Jurkat, Clone E6-1 (cell line): Measurements from ENCODE around the gene FREM1.

ENCODE experiments used
- DNase-seq: peaks from one replicate; pipeline ENCODE4 v3.0.0-alpha.2; 2011; ENCODE audit warnings: low read depth, low spot score
- H3K4me3 ChIP-seq: 2 replicates; pipeline ENCODE4 v1.5.1; 2011; ENCODE audit warnings: mild to moderate bottlenecking, low read length, control low read depth, moderate library complexity

The FREM1 gene

GRCh38 chr9:14731294-14731981 is 178.8 kb downstream of the FREM1 start:
- DNase-seq = no peak
- no peak overlapping the region for H3K4me3 ChIP-seq

DNA sequence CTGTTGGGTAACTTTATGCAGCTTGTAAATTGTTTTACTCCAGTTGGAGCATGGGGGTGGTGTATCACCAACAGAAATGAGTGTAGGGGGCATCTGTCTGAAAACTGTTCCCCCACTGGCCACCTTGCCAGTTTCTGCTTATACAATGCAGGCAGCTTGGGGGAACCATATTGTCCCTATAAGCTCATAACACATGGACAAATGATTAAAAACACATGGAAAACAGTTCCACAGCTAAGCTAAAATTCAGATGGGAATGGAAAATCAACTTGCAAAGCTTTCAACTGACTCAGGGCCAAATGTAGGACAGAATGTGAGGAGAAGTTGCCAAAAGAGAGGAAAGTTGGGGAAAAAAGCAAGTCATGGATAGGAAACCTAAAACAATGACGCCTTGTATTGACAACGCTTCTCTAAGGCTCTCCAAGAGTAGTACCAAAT is 179.7 kb downstream of the FREM1 start:
- no peak overlapping the region for H3K4me3 ChIP-seq
- no peak for DNase-seq

DNA sequence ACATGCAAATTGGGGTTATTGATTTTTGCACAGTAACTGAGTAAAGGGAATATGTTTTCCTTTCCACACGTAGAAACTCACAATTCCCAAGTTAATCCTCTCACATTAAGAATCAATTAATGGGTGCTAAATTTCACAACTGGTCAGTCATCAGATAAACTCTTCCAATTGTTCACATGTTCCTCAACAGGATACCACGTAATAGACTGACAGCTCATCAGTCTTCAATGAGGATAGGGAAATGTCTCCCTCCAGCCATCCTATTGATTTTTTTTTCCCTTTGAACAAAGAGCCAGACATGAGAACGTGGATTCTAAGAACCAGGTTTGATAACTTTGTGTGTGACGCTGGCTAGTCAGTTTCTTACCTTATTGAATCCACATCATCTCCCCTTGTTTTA is 186.9 kb downstream of the FREM1 start:
- no peak overlapping the region for H3K4me3 ChIP-seq
- no peak for DNase-seq

- no peak within 1 kb of the TSS for H3K4me3 ChIP-seq
- DNase-seq = no peak
Measured at GRCh38 chr9:14722391-14723035, 187.7 kb downstream of the FREM1 start, which contains the start of gene CER1. TSS of gene CER1 (minus strand) at chr9:14722733. CDS start at chr9:14722672, 61 bp downstream.

GRCh38 chr9:14719231-14719923 is 190.9 kb downstream of the FREM1 start:
- DNase-seq = no peak
- no peak overlapping the region for H3K4me3 ChIP-seq

GRCh38 chr9:14715102-14715501 is 195.1 kb downstream of the FREM1 start:
- H3K4me3 ChIP-seq = no peak overlapping the region
- DNase-seq = no peak

DNA sequence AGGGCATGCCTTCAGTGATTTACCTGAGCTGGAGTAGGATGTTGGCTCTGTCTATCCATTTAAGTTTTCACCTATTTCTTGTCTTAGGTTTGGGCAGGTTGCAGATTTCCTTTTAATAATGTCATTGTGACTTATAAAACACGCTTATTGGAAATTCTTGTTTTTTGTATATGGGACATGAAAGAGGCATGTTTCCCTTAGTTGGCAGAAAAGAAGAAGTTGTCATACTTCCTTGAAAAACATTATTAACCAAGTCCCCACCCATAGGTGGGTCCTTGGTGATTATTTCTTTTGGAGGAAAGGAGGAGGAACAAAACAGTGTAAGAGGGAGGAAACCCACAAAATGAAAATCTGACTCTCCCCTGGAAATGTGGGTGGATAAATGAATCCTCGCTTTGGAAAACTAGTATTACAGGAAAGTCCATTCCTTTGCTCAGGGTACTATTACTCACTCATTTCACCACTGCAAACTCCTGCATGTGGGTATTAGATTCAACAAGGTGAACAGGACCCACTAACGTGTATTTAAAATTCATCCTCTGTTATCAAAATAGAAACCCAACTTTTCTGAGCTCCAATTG is 197.0 kb downstream of the FREM1 start:
- no peak for DNase-seq
- H3K4me3 ChIP-seq = no peak overlapping the region

DNA sequence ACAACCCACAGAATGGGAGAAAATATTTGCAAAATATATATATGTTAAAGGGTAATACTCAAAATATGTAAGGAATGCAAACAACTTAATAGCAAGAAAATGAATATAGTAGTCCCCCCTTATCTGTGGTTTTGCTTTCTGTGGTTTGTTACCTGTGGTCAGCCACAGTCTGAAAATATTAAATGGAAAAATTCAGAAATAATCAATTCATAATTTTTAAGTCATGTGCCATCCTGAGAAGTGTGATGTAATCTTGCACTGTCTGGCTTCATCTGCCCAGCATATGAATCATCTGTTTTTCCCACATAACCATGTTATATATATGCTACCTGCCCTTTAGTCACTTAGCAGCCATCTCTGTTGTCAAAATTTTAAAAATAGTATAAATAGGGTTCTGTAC is 199.4 kb downstream of the FREM1 start:
- no peak overlapping the region for H3K4me3 ChIP-seq
- DNase-seq = no peak

- no peak overlapping the region for H3K4me3 ChIP-seq
- no peak for DNase-seq
Measured at GRCh38 chr9:14706530-14707140, 203.6 kb downstream of the FREM1 start.

GRCh38 chr9:14705079-14705478 is 205.1 kb downstream of the FREM1 start:
- DNase-seq = no peak
- no peak overlapping the region for H3K4me3 ChIP-seq

GRCh38 chr9:14704281-14704680 is 205.9 kb downstream of the FREM1 start:
- H3K4me3 ChIP-seq = no peak overlapping the region
- no peak for DNase-seq

GRCh38 chr9:14702200-14702720 is 208.0 kb downstream of the FREM1 start:
- H3K4me3 ChIP-seq = no peak overlapping the region
- DNase-seq = no peak

DNA sequence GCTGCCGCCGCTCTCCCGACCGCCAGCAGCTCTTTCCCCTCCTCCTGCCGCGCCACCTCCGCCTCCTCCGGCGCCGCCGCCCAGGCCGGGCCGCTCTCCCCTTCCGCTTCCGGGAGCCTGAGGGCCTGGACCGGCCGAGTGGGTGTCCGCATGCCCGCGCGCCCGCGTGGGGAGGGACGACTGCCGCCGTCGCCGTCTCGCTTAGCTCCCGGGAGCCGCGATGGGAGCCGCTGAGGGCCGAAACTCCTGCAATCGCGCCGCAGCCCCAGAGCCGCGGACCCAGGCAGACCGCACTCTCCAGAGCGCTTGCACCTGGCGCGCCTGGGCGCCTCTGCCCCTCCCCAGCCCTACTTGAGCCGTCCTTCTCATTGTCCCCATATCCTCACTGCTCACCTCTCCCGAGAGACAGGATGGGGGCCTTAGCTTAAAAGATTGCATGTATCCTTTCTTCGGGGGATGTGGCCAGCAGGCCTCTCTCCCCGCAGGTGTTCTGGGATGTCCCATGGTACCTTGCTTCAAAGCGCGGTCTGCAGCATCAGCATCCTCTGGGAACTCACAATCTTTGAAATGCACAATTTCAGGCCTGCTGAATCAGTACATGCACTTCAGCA is 216.9 kb downstream of the FREM1 start, which contains the start of gene ZDHHC21:
TSS of gene ZDHHC21 (minus strand) at position 182 of the 611 bp plus-strand sequence. CDS start 19,092 bp downstream, outside the sequence.
- DNase-seq = peak; percentile 18
- H3K4me3 ChIP-seq = peak within 1 kb of the TSS; percentile 60

DNA sequence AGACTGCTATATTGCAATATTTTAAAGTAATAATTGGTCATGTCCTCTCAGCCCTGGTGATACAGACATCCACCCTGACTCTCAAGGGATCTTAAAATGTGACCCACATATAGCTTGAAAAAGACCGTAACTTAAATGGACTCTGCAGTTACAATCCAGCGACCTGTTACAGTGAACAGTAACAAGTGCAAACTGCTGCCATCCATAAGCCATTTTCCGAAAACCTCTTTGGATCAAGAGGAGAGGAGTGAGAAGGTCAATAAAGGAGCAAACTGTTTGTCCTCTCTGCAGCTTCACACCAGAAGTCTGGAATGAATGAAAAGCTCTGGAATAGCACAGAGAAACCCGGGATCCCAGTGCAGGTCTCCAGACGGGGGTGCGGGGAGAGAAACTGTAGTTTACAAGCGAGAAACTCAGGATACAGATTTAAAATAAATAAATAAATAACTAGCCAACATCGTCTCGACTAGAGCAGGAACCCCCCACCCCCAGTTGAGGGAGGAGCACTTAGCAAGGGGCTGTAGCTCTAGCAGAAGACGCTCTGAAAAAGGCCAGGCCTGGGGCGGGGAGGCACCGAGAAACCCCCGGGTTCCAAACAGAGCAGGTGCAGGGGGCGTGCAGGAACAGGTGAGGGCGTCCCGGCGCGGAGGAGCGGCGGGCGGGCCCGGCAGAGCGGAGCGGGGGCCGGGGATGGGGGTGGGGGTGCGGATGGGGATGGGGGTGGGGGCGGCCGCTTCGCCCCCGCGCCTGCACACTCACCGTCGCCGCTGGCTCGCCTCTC is 217.6 kb downstream of the FREM1 start:
- peak overlapping the region; percentile 60 for H3K4me3 ChIP-seq
- peak; percentile 14 for DNase-seq

DNA sequence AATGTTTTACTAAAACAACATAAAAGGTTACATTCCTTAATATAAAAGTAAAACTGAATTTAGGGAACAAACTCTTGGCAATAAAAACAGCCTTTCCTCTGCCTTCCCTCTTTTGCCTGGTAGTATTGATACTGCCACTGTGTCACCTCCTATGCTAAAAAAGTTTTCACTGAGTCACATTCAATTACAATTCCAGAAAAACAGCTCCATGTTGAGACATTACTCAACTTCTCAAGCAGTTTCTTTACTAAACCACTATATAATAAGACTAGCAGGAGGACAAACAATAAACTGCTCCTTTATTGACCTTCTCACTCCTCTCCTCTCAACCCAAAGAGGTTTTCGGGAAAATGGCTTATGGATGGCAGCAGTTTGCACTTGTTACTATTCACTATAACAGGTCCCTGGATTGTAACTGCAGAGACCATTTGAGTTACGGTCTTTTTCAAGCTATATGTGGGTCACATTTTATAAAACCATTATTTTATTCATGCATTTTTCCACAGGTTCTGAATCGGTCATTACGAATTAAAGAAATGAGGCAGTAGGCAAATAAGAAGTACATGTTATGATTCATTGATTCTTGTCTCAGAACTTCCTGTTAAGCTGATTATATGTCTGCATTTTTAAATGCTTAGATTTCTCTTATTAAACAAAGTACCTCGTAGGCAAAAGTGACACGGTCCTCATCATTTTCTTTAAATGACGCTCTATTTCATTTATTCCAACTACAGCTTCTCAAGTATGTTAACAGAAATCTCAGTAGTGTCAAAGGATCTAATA is 219.1 kb downstream of the FREM1 start:
- no peak for DNase-seq
- no peak overlapping the region for H3K4me3 ChIP-seq

GRCh38 chr9:14687042-14687719 is 223.0 kb downstream of the FREM1 start:
- H3K4me3 ChIP-seq = no peak overlapping the region
- DNase-seq = no peak

DNA sequence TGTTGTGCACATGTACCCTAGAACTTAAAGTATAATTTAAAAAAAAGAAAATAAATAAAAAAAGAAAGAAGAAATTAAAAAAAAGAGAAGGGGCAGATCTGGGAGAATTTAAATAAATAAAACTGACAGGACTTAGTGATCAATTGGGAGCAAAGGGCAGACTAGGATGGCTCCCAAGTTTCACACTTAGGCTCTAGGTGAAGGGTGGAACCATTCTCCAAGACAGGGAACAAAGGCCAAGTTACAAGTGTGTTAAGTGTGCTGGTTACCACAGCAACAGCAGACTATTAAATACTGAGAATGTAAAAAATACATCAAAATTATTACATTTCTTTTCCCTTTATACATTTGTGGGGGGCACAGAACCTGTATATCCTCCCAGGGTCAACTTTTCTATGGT is 224.1 kb downstream of the FREM1 start:
- DNase-seq = no peak
- H3K4me3 ChIP-seq = no peak overlapping the region
